Skin of body (tissue), 2 donors: ENCODE data around the gene ABI3. TPM values are rescaled to one million over a fixed set of nuclear protein-coding genes. Genes with fewer than 3 reads are reported as not detected.
"Not testable (repeated sequence)": the region's sequence is repeated elsewhere in the genome, so short reads cannot be mapped to it uniquely, and the experiment has no call there.

Experiments used
- DNase-seq: peaks from one replicate; lab custom pipeline; 2025; lab: John Stamatoyannopoulos, UW
- total RNA-seq: library from RNA; depleted of rRNA; stranded (reverse); fragments of >200 nt; gene quantifications from one replicate; pipeline ENCODE4 v1.2.3, GENCODE V29; 2014

The ABI3 gene
- total RNA-seq, 1 donor from 2014 or later: 1.5 TPM

GRCh38 chr17:49252148-49252695 lies 41.7 kb downstream of the ABI3 start:
- no peak for DNase-seq

DNA sequence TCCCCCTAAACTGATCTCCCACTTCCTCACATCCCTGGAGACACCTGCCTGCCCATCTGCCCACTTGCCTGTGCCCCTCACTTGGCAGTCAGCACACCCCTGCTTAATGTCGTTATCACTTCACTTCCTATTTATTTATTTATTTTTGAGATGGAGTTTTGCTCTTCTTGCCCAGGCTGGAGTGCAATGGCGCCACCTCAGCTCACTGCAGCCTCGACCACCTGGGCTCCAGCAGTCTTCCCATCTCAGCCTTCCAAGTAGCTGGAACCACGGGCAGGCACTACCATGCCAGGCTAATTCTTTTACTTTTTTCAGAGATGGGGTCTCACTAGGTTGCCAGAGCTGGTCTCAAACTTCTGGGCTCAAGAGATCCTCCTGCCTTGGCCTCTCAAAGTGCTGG lies 43.6 kb downstream of the ABI3 start:
- no peak for DNase-seq

- DNase-seq: no peak
Observed at GRCh38 chr17:49255125-49255524, 44.6 kb downstream of the ABI3 start.

DNA sequence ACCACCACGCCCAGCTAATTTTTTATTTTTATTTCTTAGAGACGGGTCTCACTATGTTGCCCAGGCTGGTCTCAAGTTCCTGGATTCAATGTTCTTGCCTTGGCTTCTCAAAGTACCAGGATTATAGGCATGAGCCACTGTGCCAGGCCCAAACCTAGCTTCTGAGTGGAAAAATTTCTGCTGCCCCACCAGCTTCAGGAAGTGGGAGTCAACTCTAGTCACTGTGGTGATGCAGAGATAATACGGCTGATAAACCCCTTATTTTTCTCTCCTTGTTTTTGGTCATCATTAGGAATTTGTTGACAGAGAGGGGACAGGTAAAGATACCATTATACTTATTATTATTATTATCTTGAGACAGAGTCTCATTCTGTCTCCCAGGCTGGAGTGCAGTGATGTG lies 47.9 kb downstream of the ABI3 start:
- no peak for DNase-seq

DNA sequence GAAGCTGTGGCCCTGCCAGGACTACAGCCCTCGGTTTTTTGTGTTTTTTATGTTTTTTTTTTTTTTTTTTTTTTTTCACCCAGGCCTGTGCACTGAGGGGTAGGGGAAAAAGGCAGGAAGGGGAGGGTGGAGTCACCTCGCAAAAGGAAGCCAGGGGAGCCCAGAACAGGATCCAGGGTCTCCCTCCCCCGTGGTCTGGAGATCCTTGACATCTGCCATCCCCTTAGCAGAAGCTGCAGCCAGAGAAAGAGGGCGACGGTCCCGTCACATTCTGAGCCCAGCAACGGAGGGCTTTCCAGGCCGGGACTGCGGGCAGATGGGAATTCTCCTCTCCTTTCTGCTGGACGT lies 49.1 kb downstream of the ABI3 start:
- DNase-seq: no peak

DNA sequence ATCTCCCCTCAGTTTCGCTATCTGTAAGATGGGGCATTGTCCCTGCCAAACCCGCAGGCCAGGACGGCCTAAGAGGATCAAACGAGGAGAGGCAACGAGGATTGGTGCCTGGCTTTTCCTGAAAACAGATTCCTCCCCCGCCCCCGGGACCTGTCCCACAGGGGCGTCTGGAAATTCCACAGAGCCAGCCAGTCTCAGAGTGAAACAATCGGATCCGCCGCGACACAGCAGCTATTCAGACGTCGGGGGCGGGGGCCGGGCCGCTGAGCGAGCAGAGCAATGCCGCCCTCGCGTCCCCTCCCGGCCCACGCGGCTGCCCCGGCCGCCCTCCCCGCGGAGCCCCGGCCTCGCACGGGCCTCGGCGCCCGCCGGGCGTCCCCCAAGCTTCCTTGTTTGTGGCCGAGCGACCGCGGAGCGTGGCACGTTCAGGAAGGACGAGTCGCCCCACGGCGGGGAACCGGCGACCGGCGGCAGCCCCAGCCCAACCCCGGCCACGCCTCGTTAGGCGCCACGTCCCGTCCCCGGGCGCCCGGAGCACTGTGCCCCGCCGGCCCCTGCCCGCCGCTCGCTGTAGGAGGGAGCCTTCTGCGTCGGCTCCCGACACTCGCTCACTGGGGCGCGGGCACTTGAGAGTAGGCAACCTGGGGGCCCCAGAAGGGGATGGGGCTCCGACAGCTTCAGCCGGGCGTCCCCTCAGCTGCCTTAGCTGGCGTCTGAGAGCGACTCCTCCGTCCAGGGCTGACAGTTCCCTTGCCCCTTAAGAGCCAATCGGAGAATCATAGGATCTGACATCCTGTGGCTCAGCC lies 49.7 kb downstream of the ABI3 start:
- DNase-seq: peak; percentile 42

- DNase-seq: no peak
Observed at GRCh38 chr17:49260817-49261291, 50.3 kb downstream of the ABI3 start.

- DNase-seq: not testable (repeated sequence)
Observed at GRCh38 chr17:49261540-49261939, 51.0 kb downstream of the ABI3 start.

DNA sequence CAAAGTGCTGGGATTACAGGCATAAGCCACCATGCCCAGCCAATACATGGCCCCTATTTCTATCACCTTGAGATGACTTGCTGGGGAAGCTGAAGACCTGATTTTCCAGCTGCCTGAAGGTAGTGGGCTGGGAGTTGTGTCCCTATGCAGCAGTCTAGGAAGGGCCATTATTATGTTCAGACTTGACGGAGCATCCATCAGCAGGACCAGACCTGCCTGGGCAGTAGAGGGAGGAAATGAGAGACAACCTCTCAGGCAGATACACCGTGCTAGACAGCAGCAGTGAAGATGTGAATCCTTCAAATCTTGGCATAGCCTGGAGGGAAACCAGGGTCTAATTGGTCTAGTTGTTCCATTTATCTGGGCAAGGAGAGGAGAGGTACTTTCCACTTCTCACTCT lies 55.7 kb downstream of the ABI3 start:
- no peak for DNase-seq

- no peak for DNase-seq
Observed at GRCh38 chr17:49267912-49268311, 57.4 kb downstream of the ABI3 start.

DNA sequence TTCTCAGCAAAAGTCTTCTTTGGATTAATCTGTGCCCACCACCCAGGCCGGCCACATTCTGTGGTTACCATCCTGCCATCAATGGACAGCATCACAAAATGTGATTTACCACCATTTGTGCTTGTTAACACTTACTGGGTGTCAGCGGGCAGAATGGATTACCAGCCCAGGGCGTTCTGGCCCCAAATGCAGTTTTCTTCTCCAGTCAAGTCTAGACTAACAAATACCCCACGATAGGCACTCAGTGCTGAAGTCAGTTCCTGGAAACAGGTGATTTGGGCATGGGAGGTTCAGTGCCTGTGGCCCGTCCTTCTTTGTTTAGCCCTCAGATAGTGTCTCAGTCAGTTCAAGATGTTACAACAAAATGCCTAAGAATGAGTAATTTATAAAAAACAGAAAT lies 58.8 kb downstream of the ABI3 start:
- no peak for DNase-seq

Other genes starting within 250 kb of the ABI3 start
- gene GIP, start 242.1 kb upstream of the ABI3 start, total RNA-seq: not detected
- gene IGF2BP1, start 213.3 kb upstream of the ABI3 start, total RNA-seq: 1.5 TPM
- 1.3 TPM for gene B4GALNT2, start 77.9 kb upstream of the ABI3 start, total RNA-seq
- gene GNGT2, start 133 bp upstream of the ABI3 start, total RNA-seq: not detected
- gene PHOSPHO1, start 20.1 kb downstream of the ABI3 start, total RNA-seq: 12.7 TPM
- gene ZNF652, start 151.5 kb downstream of the ABI3 start, total RNA-seq: 27.5 TPM
- gene PHB1, start 204.2 kb downstream of the ABI3 start, total RNA-seq: 52.5 TPM